ENCODE results near the gene NFIA.

NFIA gene

DNA sequence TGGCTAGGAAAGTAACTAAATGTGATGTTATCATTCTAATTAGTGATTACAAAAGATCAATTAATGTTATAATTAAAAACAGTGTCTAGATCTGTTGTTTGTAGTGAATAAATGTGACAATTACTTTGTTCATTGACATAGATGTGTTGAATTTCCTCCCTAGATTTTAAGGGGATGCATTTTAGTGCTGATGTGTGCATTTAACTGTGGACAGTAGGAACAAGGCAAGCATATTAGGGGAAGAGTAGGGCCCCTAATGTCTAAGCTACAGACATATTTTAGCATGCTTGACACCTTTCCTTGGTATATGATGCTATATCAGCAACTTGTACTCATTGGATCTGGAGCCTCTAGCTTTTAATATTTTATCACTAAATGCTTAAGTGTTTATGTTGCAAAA is 48.9 kb downstream of the NFIA start (continued):
- TF ChIP-seq, protein P1, sequence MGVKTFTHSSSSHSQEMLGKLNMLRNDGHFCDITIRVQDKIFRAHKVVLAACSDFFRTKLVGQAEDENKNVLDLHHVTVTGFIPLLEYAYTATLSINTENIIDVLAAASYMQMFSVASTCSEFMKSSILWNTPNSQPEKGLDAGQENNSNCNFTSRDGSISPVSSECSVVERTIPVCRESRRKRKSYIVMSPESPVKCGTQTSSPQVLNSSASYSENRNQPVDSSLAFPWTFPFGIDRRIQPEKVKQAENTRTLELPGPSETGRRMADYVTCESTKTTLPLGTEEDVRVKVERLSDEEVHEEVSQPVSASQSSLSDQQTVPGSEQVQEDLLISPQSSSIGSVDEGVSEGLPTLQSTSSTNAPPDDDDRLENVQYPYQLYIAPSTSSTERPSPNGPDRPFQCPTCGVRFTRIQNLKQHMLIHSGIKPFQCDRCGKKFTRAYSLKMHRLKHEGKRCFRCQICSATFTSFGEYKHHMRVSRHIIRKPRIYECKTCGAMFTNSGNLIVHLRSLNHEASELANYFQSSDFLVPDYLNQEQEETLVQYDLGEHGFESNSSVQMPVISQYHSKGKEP (tag by site-specific recombination; IDR thresholded peaks at IDR 0.05), result no peak
- TF ChIP-seq, protein P2, sequence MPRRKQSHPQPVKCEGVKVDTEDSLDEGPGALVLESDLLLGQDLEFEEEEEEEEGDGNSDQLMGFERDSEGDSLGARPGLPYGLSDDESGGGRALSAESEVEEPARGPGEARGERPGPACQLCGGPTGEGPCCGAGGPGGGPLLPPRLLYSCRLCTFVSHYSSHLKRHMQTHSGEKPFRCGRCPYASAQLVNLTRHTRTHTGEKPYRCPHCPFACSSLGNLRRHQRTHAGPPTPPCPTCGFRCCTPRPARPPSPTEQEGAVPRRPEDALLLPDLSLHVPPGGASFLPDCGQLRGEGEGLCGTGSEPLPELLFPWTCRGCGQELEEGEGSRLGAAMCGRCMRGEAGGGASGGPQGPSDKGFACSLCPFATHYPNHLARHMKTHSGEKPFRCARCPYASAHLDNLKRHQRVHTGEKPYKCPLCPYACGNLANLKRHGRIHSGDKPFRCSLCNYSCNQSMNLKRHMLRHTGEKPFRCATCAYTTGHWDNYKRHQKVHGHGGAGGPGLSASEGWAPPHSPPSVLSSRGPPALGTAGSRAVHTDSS (tag by site-specific recombination; IDR thresholded peaks at IDR 0.05), result no peak
- TF ChIP-seq PBX3 (CRISPR knock-in tag; IDR thresholded peaks at IDR 0.05), result no peak
- TF ChIP-seq ZNF214 (tag by site-specific recombination; IDR thresholded peaks at IDR 0.05; ENCODE audit: borderline replicate concordance), result no peak

GRCh38 chr1:61131716-61132115 is 49.4 kb downstream of the NFIA start:
- Histone ChIP-seq H3K36me3 (ENCODE audit: control insufficient read depth in 2 of 2, insufficient read depth in 1 of 2, low read length in 2 of 2) (no peaks in the 10 kb centered on the region), H3K4me1 (ENCODE audit: control insufficient read depth, insufficient read depth, low read length) (peaks cover 18% of the 10 kb centered on the region; the same call in 1 of the 2 replicates), H3K27ac (ENCODE audit: extremely low read depth, low read depth, low read length) (no peak overlapping the region), H3K4me3 (ENCODE audit: low read depth, low read length) (no peak overlapping the region), H3K9me3 (ENCODE audit: control insufficient read depth, insufficient read depth, low read depth, low read length) (no peaks in the 10 kb centered on the region)
- POLR2A ChIA-PET, result no interaction called here
- CTCF ChIA-PET, result interaction anchor here (0.5 to 0.6 kb wide), 3 partner anchors 48 to 604 kb away, joined by 3 to 6 read pairs (median 4); no protein-coding TSS in a partner anchor
- TF ChIP-seq, protein P3, sequence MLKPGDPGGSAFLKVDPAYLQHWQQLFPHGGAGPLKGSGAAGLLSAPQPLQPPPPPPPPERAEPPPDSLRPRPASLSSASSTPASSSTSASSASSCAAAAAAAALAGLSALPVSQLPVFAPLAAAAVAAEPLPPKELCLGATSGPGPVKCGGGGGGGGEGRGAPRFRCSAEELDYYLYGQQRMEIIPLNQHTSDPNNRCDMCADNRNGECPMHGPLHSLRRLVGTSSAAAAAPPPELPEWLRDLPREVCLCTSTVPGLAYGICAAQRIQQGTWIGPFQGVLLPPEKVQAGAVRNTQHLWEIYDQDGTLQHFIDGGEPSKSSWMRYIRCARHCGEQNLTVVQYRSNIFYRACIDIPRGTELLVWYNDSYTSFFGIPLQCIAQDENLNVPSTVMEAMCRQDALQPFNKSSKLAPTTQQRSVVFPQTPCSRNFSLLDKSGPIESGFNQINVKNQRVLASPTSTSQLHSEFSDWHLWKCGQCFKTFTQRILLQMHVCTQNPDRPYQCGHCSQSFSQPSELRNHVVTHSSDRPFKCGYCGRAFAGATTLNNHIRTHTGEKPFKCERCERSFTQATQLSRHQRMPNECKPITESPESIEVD (tag by site-specific recombination; IDR thresholded peaks at IDR 0.05), result 0 out of 2 replicates have a peak, but pooled peaks have one; percentile 6
- no peak for TF ChIP-seq ZBTB21 (tag by site-specific recombination; IDR thresholded peaks at IDR 0.05)

DNA sequence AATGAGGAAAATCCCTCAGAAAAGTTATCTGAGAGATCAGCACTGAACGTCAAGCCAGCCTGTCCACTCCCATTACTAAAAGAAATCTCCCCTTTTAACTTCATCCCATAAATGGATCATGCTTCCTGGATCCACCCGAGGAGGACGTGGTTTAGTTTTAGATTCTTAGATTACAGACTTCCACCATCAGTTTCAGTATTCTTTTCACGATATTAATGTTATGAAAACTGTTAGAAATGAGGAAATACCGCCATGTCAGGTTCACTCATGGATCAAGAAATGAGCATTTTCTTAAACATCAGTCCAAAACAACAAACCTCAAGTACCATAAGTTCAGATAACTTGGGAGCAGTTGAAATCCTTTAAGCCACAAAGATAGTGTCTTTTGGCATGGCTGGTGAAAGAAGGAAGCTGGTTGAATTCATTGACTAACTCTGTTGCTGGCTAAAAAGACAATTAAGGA is 49.8 kb downstream of the NFIA start:
- ChIA-PET POLR2A (no interaction called here), CTCF (interaction anchor here (0.6 kb wide), 1 partner anchor 48 kb away, joined by 6 read pairs; no protein-coding TSS in a partner anchor)
- H3K9me3 ChIP-seq (ENCODE audit: control insufficient read depth, insufficient read depth, low read depth, low read length), result no peaks in the 10 kb centered on the region
- no peak overlapping the region for H3K4me3 ChIP-seq (ENCODE audit: low read depth, low read length)
- no peaks in the 10 kb centered on the region for H3K36me3 ChIP-seq (ENCODE audit: control insufficient read depth in 2 of 2, insufficient read depth in 1 of 2, low read length in 2 of 2)
- peaks cover 18% of the 10 kb centered on the region; the same call in 1 of the 2 replicates for H3K4me1 ChIP-seq (ENCODE audit: control insufficient read depth, insufficient read depth, low read length)
- H3K27ac ChIP-seq (ENCODE audit: extremely low read depth, low read depth, low read length), result no peak overlapping the region
- TF ChIP-seq ZNF610 (tag by site-specific recombination; IDR thresholded peaks at IDR 0.05; ENCODE audit: borderline replicate concordance) (no peak), ZNF311 (tag by site-specific recombination; IDR thresholded peaks at IDR 0.05; ENCODE audit: borderline replicate concordance) (no peak), BCL11A (tag by site-specific recombination; IDR thresholded peaks at IDR 0.05; ENCODE audit: low read depth) (no peak)

DNA sequence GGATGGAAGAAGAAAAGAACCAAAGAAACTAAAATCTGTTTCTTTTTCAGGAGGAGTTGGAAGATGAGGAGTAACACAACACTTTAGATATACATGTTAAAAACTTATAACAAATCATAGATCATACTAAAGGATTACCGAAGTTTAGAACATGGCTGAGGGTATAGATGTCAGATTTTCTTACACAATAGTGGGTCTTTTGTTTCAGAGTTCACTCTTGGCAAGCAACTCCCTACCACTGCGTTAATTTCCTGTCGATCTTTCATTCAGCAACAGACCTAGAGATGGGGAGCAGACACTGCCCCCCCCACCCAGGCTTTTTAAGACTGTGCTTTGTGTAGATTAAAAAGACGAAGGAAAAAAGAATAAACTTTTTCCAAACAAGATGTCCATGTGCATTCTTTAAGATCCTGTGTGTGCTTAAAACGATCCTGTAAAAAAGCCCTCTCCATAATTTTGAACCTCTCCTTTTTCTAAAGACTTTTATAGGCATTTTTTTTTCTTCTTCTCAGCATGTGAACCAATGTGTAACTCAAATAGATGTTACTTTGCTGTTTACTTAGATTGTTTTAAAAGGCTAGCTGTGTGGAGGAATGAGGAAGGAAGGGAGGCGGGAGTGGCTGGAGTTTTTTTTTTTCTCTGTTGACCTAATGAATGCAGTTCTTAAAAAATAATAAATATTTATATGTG is 50.4 kb downstream of the NFIA start:
- ChIA-PET POLR2A (no interaction called here), CTCF (no interaction called here)
- H3K9me3 ChIP-seq (ENCODE audit: control insufficient read depth, insufficient read depth, low read depth, low read length), result no peaks in the 10 kb centered on the region
- no peak overlapping the region for H3K27ac ChIP-seq (ENCODE audit: extremely low read depth, low read depth, low read length)
- H3K36me3 ChIP-seq (ENCODE audit: control insufficient read depth in 2 of 2, insufficient read depth in 1 of 2, low read length in 2 of 2), result no peaks in the 10 kb centered on the region
- H3K4me1 ChIP-seq (ENCODE audit: control insufficient read depth, insufficient read depth, low read length), result peaks cover 18% of the 10 kb centered on the region; the same call in 1 of the 2 replicates
- no peak overlapping the region for H3K4me3 ChIP-seq (ENCODE audit: low read depth, low read length)
- TF ChIP-seq ZBTB17 (tag by site-specific recombination; IDR thresholded peaks at IDR 0.05) (peak; percentile 95), ZNF2 (tag by site-specific recombination; IDR thresholded peaks at IDR 0.05) (no peak), ZIC2 (tag by site-specific recombination; IDR thresholded peaks at IDR 0.05) (peak; percentile 35; the same call in 1 of the 2 replicates), FEZF1 (tag by site-specific recombination; IDR thresholded peaks at IDR 0.05) (peak; percentile 85), ZBTB21 (tag by site-specific recombination; IDR thresholded peaks at IDR 0.05) (no peak), ZNF366 (tag by site-specific recombination; conservative IDR thresholded peaks at IDR 0.05) (0 out of 2 replicates have a peak, but pooled peaks have one; percentile 9)
- TF ChIP-seq, protein P4, sequence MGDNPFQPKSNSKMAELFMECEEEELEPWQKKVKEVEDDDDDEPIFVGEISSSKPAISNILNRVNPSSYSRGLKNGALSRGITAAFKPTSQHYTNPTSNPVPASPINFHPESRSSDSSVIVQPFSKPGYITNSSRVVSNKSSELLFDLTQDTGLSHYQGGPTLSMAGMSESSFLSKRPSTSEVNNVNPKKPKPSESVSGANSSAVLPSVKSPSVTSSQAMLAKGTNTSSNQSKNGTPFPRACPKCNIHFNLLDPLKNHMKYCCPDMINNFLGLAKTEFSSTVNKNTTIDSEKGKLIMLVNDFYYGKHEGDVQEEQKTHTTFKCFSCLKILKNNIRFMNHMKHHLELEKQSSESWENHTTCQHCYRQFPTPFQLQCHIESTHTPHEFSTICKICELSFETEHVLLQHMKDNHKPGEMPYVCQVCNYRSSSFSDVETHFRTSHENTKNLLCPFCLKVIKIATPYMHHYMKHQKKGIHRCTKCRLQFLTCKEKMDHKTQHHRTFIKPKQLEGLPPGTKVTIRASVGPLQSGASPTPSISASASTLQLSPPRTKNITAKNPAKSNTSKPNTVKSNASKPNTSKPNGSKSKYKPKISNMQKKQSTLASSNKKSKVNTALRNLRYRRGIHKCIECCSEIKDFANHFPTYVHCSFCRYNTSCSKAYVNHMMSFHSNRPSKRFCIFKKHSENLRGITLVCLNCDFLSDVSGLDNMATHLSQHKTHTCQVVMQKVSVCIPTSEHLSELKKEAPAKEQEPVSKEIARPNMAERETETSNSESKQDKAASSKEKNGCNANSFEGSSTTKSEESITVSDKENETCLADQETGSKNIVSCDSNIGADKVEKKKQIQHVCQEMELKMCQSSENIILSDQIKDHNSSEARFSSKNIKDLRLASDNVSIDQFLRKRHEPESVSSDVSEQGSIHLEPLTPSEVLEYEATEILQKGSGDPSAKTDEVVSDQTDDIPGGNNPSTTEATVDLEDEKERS (tag by site-specific recombination; IDR thresholded peaks at IDR 0.05), result no peak
- TF ChIP-seq, protein P3 (tag by site-specific recombination; IDR thresholded peaks at IDR 0.05), result peak; percentile 90

Data from HEK293 (cell line).